ENCODE data around the gene NPR1. TPM values are rescaled to one million over a fixed set of nuclear protein-coding genes. Genes with fewer than 3 reads are reported as not detected.

NPR1 gene
- total RNA-seq, 1 donor from 2014 or later = 57.1 TPM

GRCh38 chr1:153658400-153659174 lies 19.9 kb upstream of the NPR1 start, which contains the start of gene SNAPIN:
TSS of gene SNAPIN (plus strand) at chr1:153658703. CDS start at chr1:153658744, 41 bp downstream.
- Mint-ChIP-seq H3K27ac (ENCODE audit: unreplicated experiment) (peak within 1 kb of the TSS; percentile 75), H3K27me3 (ENCODE audit: unreplicated experiment) (peaks cover 6% of the 10 kb centered on the region), H3K36me3 (ENCODE audit: low read depth, unreplicated experiment) (peaks cover 17% of the 10 kb centered on the region), H3K9me3 (ENCODE audit: unreplicated experiment) (no peaks in the 10 kb centered on the region), H3K4me3 (ENCODE audit: unreplicated experiment) (peak within 1 kb of the TSS; percentile 96), H3K4me1 (ENCODE audit: unreplicated experiment) (peaks cover 6% of the 10 kb centered on the region)
- TF ChIP-seq CTCF (IDR thresholded peaks at IDR 0.05; ENCODE audit: unreplicated experiment) = no peak
- peak; percentile 78 for DNase-seq (ENCODE audit: low spot score)

- peaks cover 20% of the 10 kb centered on the region for H3K36me3 Mint-ChIP-seq (ENCODE audit: low read depth, unreplicated experiment)
Measured at GRCh38 chr1:153659175-153659534, 19.3 kb upstream of the NPR1 start.

GRCh38 chr1:153659656-153660055 lies 18.8 kb upstream of the NPR1 start:
- peaks cover 4% of the 10 kb centered on the region for H3K27me3 Mint-ChIP-seq (ENCODE audit: unreplicated experiment)
- no peaks in the 10 kb centered on the region for H3K9me3 Mint-ChIP-seq (ENCODE audit: unreplicated experiment)
- peak overlapping the region; percentile 96 for H3K4me3 Mint-ChIP-seq (ENCODE audit: unreplicated experiment)
- H3K4me1 Mint-ChIP-seq (ENCODE audit: unreplicated experiment) = peaks cover 6% of the 10 kb centered on the region
- peaks cover 23% of the 10 kb centered on the region for H3K36me3 Mint-ChIP-seq (ENCODE audit: low read depth, unreplicated experiment)
- no peak for DNase-seq (ENCODE audit: low spot score)
- peak overlapping the region; percentile 62 for H3K27ac Mint-ChIP-seq (ENCODE audit: unreplicated experiment)
- TF ChIP-seq CTCF (IDR thresholded peaks at IDR 0.05; ENCODE audit: unreplicated experiment) = no peak

More at GRCh38 chr1:153659175-153659534, 19.3 kb upstream of the NPR1 start:
- peak overlapping the region; percentile 96 for H3K4me3 Mint-ChIP-seq (ENCODE audit: unreplicated experiment)
- no peak for DNase-seq (ENCODE audit: low spot score)
- H3K9me3 Mint-ChIP-seq (ENCODE audit: unreplicated experiment) = no peaks in the 10 kb centered on the region
- no peak for TF ChIP-seq CTCF (IDR thresholded peaks at IDR 0.05; ENCODE audit: unreplicated experiment)
- H3K27me3 Mint-ChIP-seq (ENCODE audit: unreplicated experiment) = peaks cover 4% of the 10 kb centered on the region
- H3K27ac Mint-ChIP-seq (ENCODE audit: unreplicated experiment) = peak overlapping the region; percentile 62
- peaks cover 6% of the 10 kb centered on the region for H3K4me1 Mint-ChIP-seq (ENCODE audit: unreplicated experiment)

- peaks cover 36% of the 10 kb centered on the region for H3K36me3 Mint-ChIP-seq (ENCODE audit: low read depth, unreplicated experiment)
- H3K9me3 Mint-ChIP-seq (ENCODE audit: unreplicated experiment) = no peaks in the 10 kb centered on the region
- peak overlapping the region; percentile 48 for H3K27ac Mint-ChIP-seq (ENCODE audit: unreplicated experiment)
- peaks cover 10% of the 10 kb centered on the region for H3K4me1 Mint-ChIP-seq (ENCODE audit: unreplicated experiment)
- no peak for TF ChIP-seq CTCF (IDR thresholded peaks at IDR 0.05; ENCODE audit: unreplicated experiment)
- peaks cover 4% of the 10 kb centered on the region for H3K27me3 Mint-ChIP-seq (ENCODE audit: unreplicated experiment)
- H3K4me3 Mint-ChIP-seq (ENCODE audit: unreplicated experiment) = peak overlapping the region; percentile 31
- no peak for DNase-seq (ENCODE audit: low spot score)
Measured at GRCh38 chr1:153661111-153661708, 17.3 kb upstream of the NPR1 start.

- no peak overlapping the region for H3K27ac Mint-ChIP-seq (ENCODE audit: unreplicated experiment)
- DNase-seq (ENCODE audit: low spot score) = no peak
- H3K36me3 Mint-ChIP-seq (ENCODE audit: low read depth, unreplicated experiment) = peaks cover 36% of the 10 kb centered on the region
- H3K4me1 Mint-ChIP-seq (ENCODE audit: unreplicated experiment) = peaks cover 10% of the 10 kb centered on the region
- H3K27me3 Mint-ChIP-seq (ENCODE audit: unreplicated experiment) = peaks cover 4% of the 10 kb centered on the region
- no peaks in the 10 kb centered on the region for H3K9me3 Mint-ChIP-seq (ENCODE audit: unreplicated experiment)
- H3K4me3 Mint-ChIP-seq (ENCODE audit: unreplicated experiment) = no peak overlapping the region
- TF ChIP-seq CTCF (IDR thresholded peaks at IDR 0.05; ENCODE audit: unreplicated experiment) = no peak
Measured at GRCh38 chr1:153662269-153662668, 16.2 kb upstream of the NPR1 start.

Measured in endothelial cell (in vitro differentiated cells).